Measurements from ENCODE around the gene SLC38A6.
"Not testable (repeated sequence)": the region's sequence is repeated elsewhere in the genome, so short reads cannot be mapped to it uniquely, and the experiment has no call there.

Gene SLC38A6

DNA sequence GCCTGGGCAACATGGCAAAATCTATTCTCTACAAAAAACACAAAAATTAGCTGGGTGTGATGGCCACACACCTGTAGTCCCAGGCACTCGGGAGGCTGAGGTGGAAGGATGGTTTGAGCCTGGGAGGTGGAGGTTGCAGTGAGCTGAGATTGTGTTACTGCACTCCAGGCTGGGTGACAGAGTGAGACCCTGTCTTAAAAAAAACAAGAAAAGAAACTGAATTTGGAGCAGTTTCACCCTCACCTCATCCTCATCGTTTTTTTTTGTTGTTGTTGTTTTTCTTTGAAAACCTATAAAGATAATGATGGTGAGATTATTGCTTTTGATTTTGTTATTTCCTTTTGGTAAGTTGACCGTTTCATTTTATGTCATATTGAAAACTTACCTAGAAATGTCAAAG is 60.7 kb downstream of the SLC38A6 start:
- no peak for DNase-seq
- in situ Hi-C loops (cut with HindIII; ENCODE audit: low pct_ligation_motif_present, low pct_unique_long_range_greater_than_20kb, low sequenced_read_pairs): no loop called here

DNA sequence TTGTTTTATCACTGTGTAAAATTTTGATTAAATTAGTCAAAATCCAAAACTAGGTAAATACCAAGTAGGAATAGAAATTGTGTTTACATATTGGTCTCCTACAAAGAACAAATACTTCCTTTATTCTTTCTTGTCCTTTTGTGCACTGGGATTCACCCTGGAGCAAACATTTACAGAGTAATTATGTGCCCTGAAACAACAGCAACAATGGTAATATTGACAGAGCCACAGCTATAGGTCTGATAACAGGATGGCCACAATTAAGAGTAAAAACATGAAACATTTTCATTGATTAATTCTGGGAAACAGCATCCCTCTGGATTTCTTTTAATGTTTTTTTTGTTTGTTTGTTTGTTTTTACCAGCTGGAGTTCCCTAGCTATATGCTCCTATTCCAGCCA is 61.2 kb downstream of the SLC38A6 start:
- in situ Hi-C loops (cut with HindIII; ENCODE audit: low pct_ligation_motif_present, low pct_unique_long_range_greater_than_20kb, low sequenced_read_pairs): no loop called here
- no peak for DNase-seq

DNA sequence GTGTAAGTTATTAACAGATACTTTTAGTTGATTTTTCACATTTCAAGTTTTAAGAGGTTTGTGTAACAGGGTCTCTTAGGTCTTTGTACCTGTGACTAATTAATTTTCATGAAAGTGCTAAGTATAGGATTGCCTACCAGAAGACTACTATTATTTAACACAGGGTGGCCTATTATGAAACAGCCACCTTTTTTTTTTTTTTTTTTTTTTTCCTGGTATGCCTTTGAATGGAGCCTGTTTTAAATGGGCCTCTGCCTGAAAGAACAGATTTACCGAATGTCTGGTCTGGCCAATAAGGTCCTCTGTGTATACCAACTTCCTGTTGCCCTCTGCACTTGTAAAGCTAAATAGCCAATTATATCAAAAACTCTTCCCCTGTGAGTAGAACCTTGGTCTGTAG is 62.5 kb downstream of the SLC38A6 start:
- in situ Hi-C loops (cut with HindIII; ENCODE audit: low pct_ligation_motif_present, low pct_unique_long_range_greater_than_20kb, low sequenced_read_pairs): no loop called here
- no peak for DNase-seq

DNA sequence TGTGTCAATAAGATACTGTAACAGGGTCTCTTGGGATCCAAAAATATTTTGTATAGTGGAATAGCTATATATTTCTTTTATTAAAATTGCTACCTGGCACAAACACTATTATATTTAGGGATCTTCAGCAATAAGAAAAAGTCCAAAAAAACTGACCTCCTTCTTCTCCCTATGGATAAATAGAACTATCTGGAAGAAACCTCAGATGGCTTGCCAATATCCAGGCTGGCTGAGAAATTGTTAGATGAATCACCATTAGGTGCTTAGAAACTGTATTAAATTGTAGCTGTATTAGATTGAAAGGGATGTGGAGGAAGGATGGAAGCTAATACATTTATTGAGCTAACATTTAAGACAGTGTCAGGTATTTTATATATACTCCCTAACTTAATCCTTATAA is 66.0 kb downstream of the SLC38A6 start:
- in situ Hi-C loops (cut with HindIII; ENCODE audit: low pct_ligation_motif_present, low pct_unique_long_range_greater_than_20kb, low sequenced_read_pairs): no loop called here
- no peak for DNase-seq

DNA sequence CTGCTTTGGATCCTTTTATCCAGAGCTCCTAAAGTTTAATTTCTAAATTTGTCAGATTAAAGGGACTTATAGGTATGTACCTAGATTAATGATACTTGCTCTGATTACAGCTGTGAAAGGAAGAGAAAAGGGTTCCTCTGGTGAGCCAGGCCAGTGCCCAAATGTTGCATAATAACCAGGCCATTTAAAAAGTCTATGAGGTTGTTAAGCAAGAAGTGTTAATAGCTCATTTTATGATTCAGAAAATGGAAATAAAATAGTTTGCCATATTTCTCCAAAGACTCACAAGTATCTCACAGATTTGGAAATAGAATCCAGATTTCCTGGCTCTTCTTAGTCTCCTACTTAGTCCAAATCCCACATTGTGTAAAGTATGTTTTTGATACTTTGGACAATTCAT is 67.6 kb downstream of the SLC38A6 start:
- in situ Hi-C loops (cut with HindIII; ENCODE audit: low pct_ligation_motif_present, low pct_unique_long_range_greater_than_20kb, low sequenced_read_pairs): no loop called here
- no peak for DNase-seq

DNA sequence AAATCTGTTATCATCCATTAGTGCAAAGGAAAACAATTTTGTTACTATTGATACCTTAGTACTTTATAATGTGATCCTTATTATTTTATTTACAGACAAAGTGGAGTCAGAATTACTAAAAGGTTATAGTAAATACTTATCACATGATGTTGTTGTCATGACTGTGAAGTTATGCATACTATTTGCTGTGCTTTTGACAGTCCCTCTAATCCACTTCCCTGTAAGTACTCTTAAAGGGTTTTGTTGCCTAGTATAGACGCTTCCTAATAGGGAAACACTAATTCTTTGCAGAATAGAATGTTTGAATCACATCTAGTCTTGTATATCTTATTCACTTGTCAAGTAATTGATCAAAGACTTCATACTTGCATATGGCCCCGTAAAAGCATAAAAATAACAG is 69.4 kb downstream of the SLC38A6 start:
- in situ Hi-C loops (cut with HindIII; ENCODE audit: low pct_ligation_motif_present, low pct_unique_long_range_greater_than_20kb, low sequenced_read_pairs): no loop called here
- no peak for DNase-seq

DNA sequence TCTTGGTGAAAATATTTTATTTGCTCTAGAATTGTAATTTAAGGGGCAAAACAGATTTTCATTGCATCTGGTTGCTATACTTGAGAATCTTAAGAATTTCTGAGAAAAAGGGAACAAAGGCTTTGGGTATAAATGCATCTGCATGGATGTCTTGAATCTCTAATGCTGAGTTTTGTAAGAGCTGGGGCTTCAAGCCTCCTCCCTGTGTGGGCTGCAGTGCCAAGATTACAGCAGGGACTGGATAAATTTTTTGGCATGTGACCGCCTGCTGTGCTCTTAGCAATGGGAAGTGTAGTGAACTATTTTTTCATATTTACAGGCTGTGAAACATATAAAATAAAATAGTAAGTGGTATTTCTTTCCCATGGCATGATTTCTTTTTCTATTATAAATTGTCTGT is 70.0 kb downstream of the SLC38A6 start:
- in situ Hi-C loops (cut with HindIII; ENCODE audit: low pct_ligation_motif_present, low pct_unique_long_range_greater_than_20kb, low sequenced_read_pairs): no loop called here
- no peak for DNase-seq

DNA sequence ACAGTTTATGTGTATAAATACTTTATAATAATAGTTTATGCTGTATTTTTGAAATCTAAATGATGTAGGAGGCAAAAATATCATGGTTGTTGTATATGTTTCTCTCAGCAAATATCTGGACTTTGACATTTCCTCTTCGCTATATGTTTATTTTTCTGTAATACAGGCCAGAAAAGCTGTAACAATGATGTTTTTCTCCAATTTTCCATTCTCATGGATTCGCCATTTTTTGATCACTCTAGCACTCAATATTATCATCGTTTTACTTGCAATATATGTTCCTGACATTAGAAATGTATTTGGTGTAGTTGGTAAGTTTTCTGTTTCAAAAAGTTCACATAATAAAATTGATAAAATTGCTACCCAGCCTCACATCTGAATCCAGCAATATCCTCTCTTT is 70.6 kb downstream of the SLC38A6 start:
- in situ Hi-C loops (cut with HindIII; ENCODE audit: low pct_ligation_motif_present, low pct_unique_long_range_greater_than_20kb, low sequenced_read_pairs): no loop called here
- DNase-seq: no peak

DNA sequence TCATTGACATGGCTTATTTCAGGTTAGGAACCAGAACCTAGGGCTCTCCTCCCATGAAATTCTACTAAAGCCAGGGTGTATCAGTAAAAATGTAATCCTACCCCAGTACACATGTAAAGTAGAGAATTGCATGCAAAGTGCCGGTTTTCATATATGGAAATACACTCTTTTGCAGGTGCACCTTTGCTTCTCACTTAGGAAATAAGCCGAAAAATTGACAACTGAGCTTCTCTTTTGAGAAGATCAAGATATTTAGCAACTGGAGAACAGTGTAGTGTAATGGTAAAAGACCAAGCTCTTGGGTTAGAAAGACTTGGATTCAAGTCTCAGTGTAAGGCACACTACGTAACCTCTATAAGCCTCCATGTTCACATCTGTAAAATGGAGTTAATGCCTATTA is 82.4 kb downstream of the SLC38A6 start:
- no peak for DNase-seq
- in situ Hi-C loops (cut with HindIII; ENCODE audit: low pct_ligation_motif_present, low pct_unique_long_range_greater_than_20kb, low sequenced_read_pairs): no loop called here

DNA sequence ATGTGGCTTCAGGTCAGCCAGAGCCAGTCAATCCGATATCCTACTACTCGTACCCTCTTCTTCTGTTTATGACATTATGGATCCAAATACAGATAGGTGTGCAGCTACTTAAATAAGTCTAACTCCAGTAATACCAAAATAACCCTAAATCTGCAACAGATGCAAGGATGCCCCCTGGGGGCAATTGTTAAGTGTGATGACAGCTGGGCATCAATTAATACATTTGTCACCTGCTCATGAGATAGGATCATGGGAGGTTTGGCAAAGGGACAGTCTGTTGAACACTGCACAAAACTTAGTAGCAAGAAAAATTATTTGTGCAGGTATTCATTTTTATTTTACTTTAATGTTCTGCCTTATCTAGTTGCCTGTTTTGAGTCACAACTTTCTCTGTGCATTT is 83.2 kb downstream of the SLC38A6 start:
- DNase-seq: no peak
- in situ Hi-C loops (cut with HindIII; ENCODE audit: low pct_ligation_motif_present, low pct_unique_long_range_greater_than_20kb, low sequenced_read_pairs): no loop called here

DNA sequence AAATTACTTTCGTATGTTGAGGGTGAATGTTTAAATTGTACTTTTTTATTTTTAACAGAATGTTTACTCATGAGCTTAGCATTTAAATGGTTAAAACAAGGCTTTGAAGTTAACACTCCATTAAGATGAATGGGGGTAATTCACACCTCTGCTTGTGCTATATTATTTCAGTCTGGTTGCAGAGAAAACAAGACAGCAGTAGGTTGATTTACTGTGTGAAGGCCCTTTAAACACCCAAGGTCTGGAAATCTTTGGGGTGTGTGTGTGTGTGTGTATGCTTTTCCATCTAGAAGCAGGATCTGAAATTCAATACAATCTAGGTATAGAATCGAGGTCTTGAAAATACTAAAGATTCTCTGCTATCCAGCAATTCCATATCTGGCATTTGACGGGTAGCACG is 83.8 kb downstream of the SLC38A6 start:
- DNase-seq: no peak
- in situ Hi-C loops (cut with HindIII; ENCODE audit: low pct_ligation_motif_present, low pct_unique_long_range_greater_than_20kb, low sequenced_read_pairs): no loop called here

DNA sequence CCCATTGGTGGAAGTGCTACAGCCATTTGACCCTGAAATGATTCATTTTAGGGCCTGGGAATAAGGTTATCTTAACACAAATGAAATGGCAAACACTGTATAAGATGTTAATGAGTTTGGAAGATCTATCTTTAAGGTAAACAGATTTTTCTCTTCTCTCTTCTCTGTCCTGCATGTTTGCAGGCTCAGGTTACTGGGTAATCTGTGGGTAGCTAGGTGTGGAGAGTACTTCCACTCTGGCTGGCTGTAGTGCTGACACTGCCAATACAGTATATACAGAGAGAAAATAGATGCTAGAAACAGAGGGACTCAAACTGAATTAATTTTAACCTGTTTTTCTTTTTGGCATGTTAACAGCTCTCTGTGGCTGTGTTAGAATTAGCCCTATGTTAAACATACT is 84.6 kb downstream of the SLC38A6 start:
- in situ Hi-C loops (cut with HindIII; ENCODE audit: low pct_ligation_motif_present, low pct_unique_long_range_greater_than_20kb, low sequenced_read_pairs): no loop called here
- no peak for DNase-seq

DNA sequence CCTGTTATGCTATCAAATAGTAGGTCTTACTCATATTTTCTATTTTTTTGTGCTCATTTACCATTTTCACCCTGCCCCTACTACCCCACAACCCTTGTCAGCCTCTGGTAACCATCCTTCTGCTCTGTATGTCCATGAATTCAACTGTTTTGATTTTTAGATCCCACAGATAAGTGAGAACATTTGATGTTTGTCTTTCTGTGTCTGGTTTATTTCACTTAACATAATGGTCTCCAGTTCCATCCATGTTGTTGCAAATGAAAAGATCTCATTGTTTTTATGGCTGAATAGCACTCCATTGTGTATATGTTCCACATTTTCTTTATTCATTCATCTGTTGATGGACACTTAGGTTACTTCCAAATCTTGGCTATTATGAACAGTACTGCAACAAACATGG is 91.4 kb downstream of the SLC38A6 start:
- DNase-seq; in situ Hi-C loops (cut with HindIII; ENCODE audit: low pct_ligation_motif_present, low pct_unique_long_range_greater_than_20kb, low sequenced_read_pairs): not testable (repeated sequence)

DNA sequence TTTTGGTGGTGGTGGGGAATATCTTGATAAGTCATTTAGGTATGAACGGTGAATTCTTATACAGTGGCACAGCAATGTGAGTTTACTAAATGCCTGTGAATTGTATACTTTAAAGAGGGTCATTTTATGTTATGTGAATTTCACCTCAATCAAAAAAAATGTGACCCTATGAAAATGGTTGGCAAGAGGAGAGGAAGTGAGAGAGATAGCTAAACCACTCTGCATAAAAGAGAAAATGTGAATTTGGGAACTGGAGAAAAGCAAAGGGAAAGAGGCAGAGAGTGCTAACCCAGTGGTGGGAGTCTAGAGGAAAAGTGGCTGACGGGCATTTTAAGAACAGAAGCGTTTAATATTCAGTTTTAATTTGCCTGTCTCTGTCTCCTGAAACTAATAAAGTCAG is 93.8 kb downstream of the SLC38A6 start:
- DNase-seq: no peak
- in situ Hi-C loops (cut with HindIII; ENCODE audit: low pct_ligation_motif_present, low pct_unique_long_range_greater_than_20kb, low sequenced_read_pairs): no loop called here

DNA sequence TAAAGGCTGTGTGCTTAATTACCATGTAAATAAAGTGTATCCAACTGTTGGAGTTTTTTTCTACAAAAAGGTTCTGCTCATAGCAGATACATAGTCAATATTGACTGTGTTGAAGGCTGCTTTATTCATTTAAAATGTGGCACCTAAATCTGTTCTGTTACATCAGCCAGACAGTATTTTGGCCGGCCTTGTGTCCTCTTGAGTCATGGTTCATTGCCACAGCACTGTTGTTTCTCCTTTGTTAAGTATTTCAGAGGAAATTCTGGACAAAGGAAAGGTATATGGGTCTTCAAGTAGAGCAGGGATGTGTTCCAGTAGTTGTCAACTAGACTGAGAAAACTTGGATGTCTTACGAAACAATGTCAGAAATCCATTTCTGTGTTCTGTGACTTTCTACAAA is 95.5 kb downstream of the SLC38A6 start:
- no peak for DNase-seq
- in situ Hi-C loops (cut with HindIII; ENCODE audit: low pct_ligation_motif_present, low pct_unique_long_range_greater_than_20kb, low sequenced_read_pairs): no loop called here

DNA sequence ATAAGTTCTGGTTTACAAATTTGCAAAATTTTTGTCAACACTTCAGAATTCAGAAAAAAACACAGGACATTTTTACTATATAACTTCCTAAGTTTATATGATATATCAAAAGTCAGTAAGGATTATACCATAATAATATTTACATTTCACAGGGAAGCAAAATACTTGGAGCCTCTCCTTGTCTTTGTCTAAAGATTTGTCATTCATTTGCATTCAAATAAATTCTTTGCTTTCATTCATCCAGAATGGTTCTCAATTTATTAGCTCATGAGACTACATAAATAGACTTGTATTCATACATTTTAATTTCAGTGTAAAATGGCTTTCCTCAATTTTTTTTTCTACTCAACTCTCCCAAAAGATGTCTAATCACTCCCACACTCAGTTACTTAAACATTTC is 96.4 kb downstream of the SLC38A6 start:
- in situ Hi-C loops (cut with HindIII; ENCODE audit: low pct_ligation_motif_present, low pct_unique_long_range_greater_than_20kb, low sequenced_read_pairs): no loop called here
- no peak for DNase-seq

DNA sequence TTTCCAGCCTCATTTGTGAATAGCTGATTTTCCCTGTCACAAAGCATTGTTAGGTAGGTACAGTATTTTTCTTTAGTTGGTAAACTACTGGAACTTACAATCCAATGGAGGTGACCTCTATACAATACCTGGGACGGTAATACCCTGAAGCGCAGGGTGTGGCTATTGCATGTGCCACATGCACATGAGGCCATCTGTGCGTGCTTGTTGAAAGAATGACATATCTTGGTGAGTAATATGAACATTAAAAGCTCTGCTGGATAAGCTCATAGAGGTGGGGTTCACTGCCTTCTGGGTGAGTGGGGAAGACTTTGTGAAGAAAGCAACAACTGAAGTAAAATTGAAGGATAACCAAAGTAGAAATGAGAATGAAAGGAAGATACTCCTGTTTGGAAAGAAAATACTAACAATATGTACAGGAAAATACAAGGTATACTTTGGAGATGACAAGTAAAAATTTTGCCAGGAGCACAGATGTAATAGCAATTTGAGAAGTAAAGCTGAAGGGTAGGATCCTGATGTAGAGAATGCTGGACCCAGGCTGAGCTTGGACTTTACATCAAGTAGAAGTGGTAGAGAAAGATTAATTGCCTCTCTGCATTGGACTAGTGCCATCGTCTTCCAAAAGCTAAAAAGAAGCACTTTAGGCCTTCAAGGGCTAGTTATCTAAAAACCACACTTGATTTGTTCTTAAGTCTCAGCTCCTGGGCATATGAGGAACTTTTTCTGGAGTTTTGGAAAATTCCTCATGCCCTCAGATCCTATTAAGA is 97.1 kb downstream of the SLC38A6 start:
- DNase-seq: no peak
- in situ Hi-C loops (cut with HindIII; ENCODE audit: low pct_ligation_motif_present, low pct_unique_long_range_greater_than_20kb, low sequenced_read_pairs): no loop called here

DNA sequence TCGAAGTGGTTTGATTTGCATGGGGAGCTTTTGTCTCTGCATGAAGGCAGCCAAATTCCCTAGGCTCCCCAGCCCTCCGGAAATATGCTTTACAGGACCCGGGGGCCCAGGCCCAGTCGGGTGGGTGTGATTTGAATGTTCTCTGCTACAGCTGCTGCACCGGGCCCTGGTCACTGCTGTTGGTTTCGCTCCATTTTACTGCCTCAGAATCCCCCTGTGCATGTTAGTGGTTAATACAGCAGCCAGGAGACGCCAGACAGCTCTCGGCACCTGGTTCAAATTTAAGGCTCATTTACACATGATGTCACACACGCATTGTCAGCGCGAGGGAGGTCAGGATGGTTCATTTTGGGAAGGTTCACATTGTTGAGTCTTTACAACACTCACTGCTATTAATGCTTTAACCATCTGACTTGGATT is 99.6 kb downstream of the SLC38A6 start:
- in situ Hi-C loops (cut with HindIII; ENCODE audit: low pct_ligation_motif_present, low pct_unique_long_range_greater_than_20kb, low sequenced_read_pairs): no loop called here
- DNase-seq: no peak

DNA sequence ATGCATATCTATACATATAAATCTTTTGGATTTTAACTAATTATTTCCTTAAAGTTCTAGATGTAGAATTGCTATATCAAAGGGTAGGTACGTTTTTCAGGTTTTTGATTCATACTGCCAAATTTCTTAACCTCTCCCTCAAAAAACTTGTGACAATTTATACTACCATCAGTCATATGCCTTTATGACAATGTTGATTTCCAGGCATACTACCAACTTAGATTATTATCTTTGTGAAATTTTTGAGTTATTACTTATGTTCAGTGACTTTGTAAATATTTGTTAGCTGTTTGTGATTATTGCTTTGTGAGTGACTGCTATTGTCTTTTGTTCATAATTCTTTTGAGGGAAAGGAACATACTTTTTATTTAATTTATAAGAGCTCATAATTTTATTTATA is 107.0 kb downstream of the SLC38A6 start:
- in situ Hi-C loops (cut with HindIII; ENCODE audit: low pct_ligation_motif_present, low pct_unique_long_range_greater_than_20kb, low sequenced_read_pairs): no loop called here
- no peak for DNase-seq

DNA sequence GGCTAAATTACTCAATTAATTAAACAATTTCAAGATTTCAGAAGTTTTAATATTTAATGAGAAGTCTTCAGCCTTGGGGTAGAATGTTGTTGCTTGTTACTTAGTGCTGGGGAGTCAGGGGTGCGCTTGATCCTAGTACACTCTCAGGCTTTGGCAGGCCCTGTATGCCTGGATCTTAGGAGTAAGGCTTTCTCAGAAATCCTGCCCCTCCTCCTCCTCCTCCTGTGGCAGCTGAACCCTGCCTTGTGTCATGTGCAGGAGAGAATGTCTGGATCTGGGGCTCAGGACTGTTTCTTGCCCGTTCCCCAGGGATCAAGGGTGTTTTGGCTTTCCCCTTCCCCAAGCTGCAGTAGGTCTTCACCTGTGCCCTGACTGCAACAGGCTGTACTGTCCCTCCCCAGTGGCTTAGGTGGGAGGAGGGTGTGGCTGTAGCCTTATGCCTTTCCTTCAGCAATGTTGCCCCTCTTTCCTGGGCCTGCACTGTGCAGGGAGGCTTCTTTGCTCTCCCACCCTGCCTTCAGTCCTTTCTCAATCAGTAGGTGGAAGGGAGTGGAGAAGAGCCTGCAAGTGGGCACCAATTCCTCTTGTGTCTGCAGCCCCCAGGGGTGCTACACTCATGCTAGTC is 108.2 kb downstream of the SLC38A6 start:
- in situ Hi-C loops (cut with HindIII; ENCODE audit: low pct_ligation_motif_present, low pct_unique_long_range_greater_than_20kb, low sequenced_read_pairs): no loop called here
- DNase-seq: no peak
